WERI-Rb-1 (cell line): ENCODE data around the gene ALDH16A1.

Experiments used
- DNase-seq: peaks from one replicate; pipeline ENCODE4 v3.0.0-alpha.2; 2020
- H3K27ac ChIP-seq: fragments of 250-450 bp; sonication (Bioruptor Pico); 2 replicates; pipeline ENCODE4 v1.5.1; 2020; ENCODE audit warnings: mild to moderate bottlenecking, moderate library complexity
- H3K27me3 ChIP-seq: fragments of 250-450 bp; sonication (Bioruptor Pico); 2 replicates; pipeline ENCODE4 v1.5.1; 2021; ENCODE audit warnings: mild to moderate bottlenecking, low read depth, moderate library complexity; ENCODE audit not compliant: insufficient read depth, severe bottlenecking
- H3K36me3 ChIP-seq: fragments of 250-450 bp; sonication (Bioruptor Pico); 2 replicates; pipeline ENCODE4 v1.5.1; 2020; ENCODE audit warnings: mild to moderate bottlenecking, moderate library complexity
- H3K4me3 ChIP-seq: 2 replicates; pipeline ENCODE4 v1.5.1; 2011; ENCODE audit warnings: low read depth, mild to moderate bottlenecking, control low read depth, low read length
- H3K9me3 ChIP-seq: fragments of 250-450 bp; sonication (Bioruptor Pico); 2 replicates; pipeline ENCODE4 v1.5.1; 2021; ENCODE audit warnings: mild to moderate bottlenecking, moderate library complexity; ENCODE audit not compliant: severe bottlenecking
- CTCF ChIP-seq: IDR thresholded peaks from 2 replicates; pipeline ENCODE4 v1.5.1; 2011; ENCODE audit warnings: low read depth, mild to moderate bottlenecking, control low read depth, inconsistent platforms, low read length

The ALDH16A1 gene

GRCh38 chr19:49425178-49425577, 27.8 kb upstream of the ALDH16A1 start, which contains the start of gene GFY:
Gene GFY (plus strand): TSS chr19:49425388. CDS start chr19:49426431, 1,043 bp downstream.
- Histone ChIP-seq H3K36me3 (peaks cover 10% of the 10 kb centered on the region), H3K9me3 (no peaks in the 10 kb centered on the region), H3K27me3 (no peaks in the 10 kb centered on the region), H3K27ac (peak within 1 kb of the TSS; percentile 43), H3K4me3 (peak within 1 kb of the TSS; percentile 39)
- DNase-seq = no peak
- TF ChIP-seq CTCF = no peak

GRCh38 chr19:49425922-49426592, 27.0 kb upstream of the ALDH16A1 start:
- no peaks in the 10 kb centered on the region for H3K27me3 ChIP-seq
- no peak for TF ChIP-seq CTCF
- H3K4me3 ChIP-seq = peak overlapping the region; percentile 39
- peak overlapping the region; percentile 43 for H3K27ac ChIP-seq
- peak; percentile 88 for DNase-seq
- no peaks in the 10 kb centered on the region for H3K9me3 ChIP-seq
- H3K36me3 ChIP-seq = peaks cover 18% of the 10 kb centered on the region

GRCh38 chr19:49427339-49427738, 25.7 kb upstream of the ALDH16A1 start:
- 0 out of 2 replicates have a peak overlapping the region, but pooled peaks have one; percentile 62 for H3K4me3 ChIP-seq

GRCh38 chr19:49427855-49428546, 25.0 kb upstream of the ALDH16A1 start:
- no peak for TF ChIP-seq CTCF
- peak overlapping the region; percentile 90 for H3K27ac ChIP-seq
- no peaks in the 10 kb centered on the region for H3K9me3 ChIP-seq
- DNase-seq = peak; percentile 85
- peaks cover 38% of the 10 kb centered on the region for H3K36me3 ChIP-seq
- no peaks in the 10 kb centered on the region for H3K27me3 ChIP-seq
- peak overlapping the region; percentile 62 for H3K4me3 ChIP-seq

More at GRCh38 chr19:49427339-49427738, 25.7 kb upstream of the ALDH16A1 start:
- H3K27me3 ChIP-seq = no peaks in the 10 kb centered on the region
- DNase-seq = no peak
- H3K36me3 ChIP-seq = peaks cover 31% of the 10 kb centered on the region
- no peak for TF ChIP-seq CTCF
- peak overlapping the region; percentile 14; the same call in 1 of the 2 replicates for H3K27ac ChIP-seq
- H3K9me3 ChIP-seq = no peaks in the 10 kb centered on the region

GRCh38 chr19:49428547-49429451, 24.2 kb upstream of the ALDH16A1 start:
- peak; percentile 39 for DNase-seq
- H3K4me3 ChIP-seq = peak overlapping the region; percentile 62
- H3K9me3 ChIP-seq = no peaks in the 10 kb centered on the region
- H3K27ac ChIP-seq = peak overlapping the region; percentile 90
- no peak for TF ChIP-seq CTCF
- no peaks in the 10 kb centered on the region for H3K27me3 ChIP-seq
- peaks cover 46% of the 10 kb centered on the region for H3K36me3 ChIP-seq
